ENCODE results near the gene NT5C3A. TPM values are rescaled to one million over a fixed set of nuclear protein-coding genes. Genes with fewer than 3 reads are reported as not detected.

Gene NT5C3A
- total and polyA plus RNA-seq, 9 of the 15 experiments (the other 6 are each of a cell fraction or from before 2014, with no cell fraction given), result 18.6 to 60.1 (median 40.0) TPM

DNA sequence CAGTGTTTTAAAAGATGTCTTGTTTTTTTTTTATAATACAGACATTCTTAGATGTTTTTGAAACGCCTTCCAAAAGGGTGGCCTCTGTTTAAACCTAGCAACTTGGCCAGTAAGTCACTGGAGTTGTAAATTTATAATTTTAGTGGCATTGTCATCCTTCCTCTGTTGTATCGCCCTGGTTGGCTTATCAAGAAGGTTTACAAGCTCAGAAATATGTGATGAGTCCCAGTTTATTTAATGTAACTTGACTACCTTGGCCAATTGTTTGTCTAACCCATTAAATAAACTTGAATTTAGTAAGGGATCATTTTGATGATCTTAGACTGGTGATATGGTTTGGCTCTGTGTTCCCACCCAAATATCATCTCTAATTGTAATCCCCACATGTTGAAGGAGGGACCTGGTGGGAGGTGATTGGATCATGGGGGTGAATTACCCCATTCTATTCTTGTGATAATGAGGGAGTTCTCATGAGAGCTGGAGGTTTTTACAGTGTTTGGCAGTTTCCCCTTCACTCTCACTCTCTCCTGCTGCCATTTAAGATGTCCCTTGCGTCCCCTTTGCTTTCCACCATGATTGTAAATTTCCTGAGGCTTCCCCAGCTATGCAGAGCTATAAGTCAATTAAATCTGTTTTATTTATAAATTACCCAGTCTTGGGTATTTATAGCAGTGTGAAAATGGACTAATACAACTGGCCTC, 13.4 kb upstream of the NT5C3A start (continued):
- no peak for TF ChIP-seq TAF9B (IDR thresholded peaks at IDR 0.05; ENCODE audit: partially characterized antibody)
- no peak for TF ChIP-seq RBM15 (IDR thresholded peaks at IDR 0.05; ENCODE audit: insufficient read depth, low read length)

DNA sequence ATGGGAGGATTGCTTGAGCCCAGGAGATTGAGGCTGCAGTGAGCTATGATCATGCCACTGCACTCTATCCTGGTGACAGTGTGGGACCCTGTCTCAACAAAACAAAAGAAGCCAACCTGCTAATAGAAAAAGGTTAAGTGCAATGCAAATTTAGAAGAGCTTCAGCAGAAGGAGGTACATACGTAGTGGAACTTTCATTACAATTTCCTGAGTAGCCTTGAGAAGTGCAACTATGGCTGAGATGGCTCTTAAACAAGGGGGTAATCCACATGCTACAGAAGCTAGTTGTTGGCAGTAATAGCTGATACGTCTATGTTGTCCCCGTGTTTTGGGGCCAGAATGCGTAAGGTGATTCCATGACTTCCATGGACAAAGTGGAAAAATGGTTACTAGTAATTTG, 10.7 kb upstream of the NT5C3A start:
- Histone ChIP-seq H4K20me1 (replicated peaks; ENCODE audit: control insufficient read depth, insufficient read depth, low read length) (no peaks in the 10 kb centered on the region), H3K36me3 (ENCODE audit: control insufficient read depth, insufficient read depth, low read length) (no peaks in the 10 kb centered on the region), H3K4me2 (ENCODE audit: insufficient read depth, low read length) (no peak overlapping the region), H3K4me1 (replicated peaks in 1 of 2; ENCODE audit: control insufficient read depth in 2 of 2, insufficient read depth in 2 of 2, low read length in 2 of 2) (no peaks in the 10 kb centered on the region; a peak in 1 of 5 replicates), H2AFZ (ENCODE audit: low read depth, low read length) (no peak overlapping the region), H3K79me2 (ENCODE audit: control insufficient read depth, insufficient read depth, low read length) (no peaks in the 10 kb centered on the region), H3K9me1 (ENCODE audit: control insufficient read depth, insufficient read depth, low read length) (no peaks in the 10 kb centered on the region), H3K9ac (ENCODE audit: insufficient read depth in 1 of 2, low read depth in 2 of 2, low read length in 2 of 2) (no peak overlapping the region), H3K27ac (ENCODE audit: extremely low read depth, low read depth, low read length) (no peak overlapping the region), H3K9me3 (replicated peaks; ENCODE audit: control insufficient read depth, insufficient read depth, low read depth, low read length) (peaks cover 10% of the 10 kb centered on the region), H3K27me3 (ENCODE audit: control insufficient read depth in 2 of 2, insufficient read depth in 2 of 2, low read length in 2 of 2) (no peaks in the 10 kb centered on the region; a peak in 1 of 5 replicates), H3K4me3 (no peak overlapping the region)
- ATAC-seq (no peak), FAIRE-seq (no peak), DNase-seq (ENCODE audit: extremely low read depth in 1 of 4, low spot score in 3 of 4) (no peak)
- WGBS (ENCODE audit: insufficient coverage, low coverage, missing lambda C conversion rate), result 11% methylated on average over 4 of the region's 4 CpGs
- ChIA-PET POLR2A (interaction anchor here (0.6 to 2.3 kb wide), 3 partner anchors 11 to 561 kb away, joined by 3 to 12 read pairs (median 4); partner anchors contain the start of gene NT5C3A), CTCF (ENCODE audit: low intra/inter-chr PET ratio) (no interaction called here)
- intact Hi-C loops (cut with micrococcal nuclease) (no loop called here), in situ Hi-C loops (cut with MboI) (no loop called here)
- no TSS peak for BruUV-seq (replicated peaks)
- no peak for TF ChIP-seq NR0B1 (IDR thresholded peaks at IDR 0.05; ENCODE audit: partially characterized antibody)
- TF ChIP-seq MLLT1 (IDR thresholded peaks at IDR 0.05), result no peak
- no peak for TF ChIP-seq ARNT (IDR thresholded peaks at IDR 0.05)
- TF ChIP-seq FOXP1 (CRISPR knock-in tag; IDR thresholded peaks at IDR 0.05), result no peak
- no peak for TF ChIP-seq FOXK2 (conservative IDR thresholded peaks at IDR 0.05 in 1 of 2, IDR thresholded peaks at IDR 0.05 in 1 of 2; ENCODE audit: low read depth in 2 of 2)
- TF ChIP-seq TCF7L2 (IDR thresholded peaks at IDR 0.05; ENCODE audit: low read depth, low read length), result no peak
- no peak for TF ChIP-seq EWSR1 (IDR thresholded peaks at IDR 0.05; ENCODE audit: borderline replicate concordance, low read depth, partially characterized antibody)
- no peak for TF ChIP-seq HNRNPLL (IDR thresholded peaks at IDR 0.05; ENCODE audit: low read depth, low read length, poor library complexity, severe bottlenecking)
- no peak for TF ChIP-seq RFX5 (IDR thresholded peaks at IDR 0.05; ENCODE audit: low read depth, low read length)
- no peak for TF ChIP-seq BCLAF1 (IDR thresholded peaks at IDR 0.05; ENCODE audit: borderline replicate concordance in 1 of 2, control insufficient read depth in 1 of 2, low read depth in 2 of 2, low read length in 1 of 2)
